T follicular helper cell (primary cell): Measurements from ENCODE around the gene EPS8.

Source experiments
- DNase-seq: peaks from one replicate; pipeline ENCODE4 v3.0.0-alpha.2; 2020; ENCODE audit warnings: low read depth

The EPS8 gene

DNA sequence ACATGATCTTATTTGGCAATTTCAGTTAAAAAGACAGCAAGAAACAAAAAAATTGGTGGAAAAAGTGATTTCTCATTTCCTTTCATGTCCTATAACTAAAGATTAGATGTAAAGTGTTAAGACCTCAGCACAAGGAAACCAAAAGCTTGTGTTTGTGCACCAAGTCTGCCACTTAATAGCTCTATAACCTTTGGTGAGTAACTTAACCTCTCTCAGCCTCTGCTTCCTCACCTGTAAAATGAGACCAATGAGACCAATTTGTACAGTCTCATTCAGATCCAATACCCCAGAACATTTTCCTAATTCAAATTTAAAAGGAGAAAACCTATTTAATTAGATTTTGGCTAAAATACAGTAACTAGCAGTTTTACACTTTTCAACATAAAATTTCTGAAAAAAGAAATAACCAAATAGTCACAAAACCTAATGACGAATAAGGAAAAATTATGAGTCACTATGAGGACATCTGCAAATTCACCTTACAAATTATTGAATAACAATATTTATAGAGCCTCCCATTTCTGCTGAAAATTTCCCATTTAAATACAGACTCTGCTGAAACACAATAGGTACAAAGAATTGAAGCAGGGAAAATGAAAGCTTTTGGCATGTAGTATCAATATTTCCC, 71.1 kb downstream of the EPS8 start:
- DNase-seq = no peak

DNA sequence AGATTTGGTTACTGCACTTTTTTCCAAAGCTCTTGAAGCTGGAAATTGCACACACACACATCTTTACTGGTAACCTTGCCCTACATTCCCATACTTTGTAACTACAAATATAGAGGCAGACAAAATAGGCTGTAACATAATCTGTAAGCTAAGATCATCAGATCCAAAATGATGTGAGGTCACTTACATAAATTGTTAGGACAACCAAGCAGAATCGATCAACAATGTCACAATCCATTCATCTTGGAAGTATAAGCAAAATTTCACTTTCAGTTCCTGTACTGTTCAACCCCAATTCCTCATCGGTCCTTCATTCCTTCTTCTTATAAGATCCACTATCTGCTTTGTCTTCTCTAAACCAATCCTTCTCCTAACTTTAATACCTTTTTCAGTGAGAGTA, 72.6 kb downstream of the EPS8 start:
- no peak for DNase-seq

DNA sequence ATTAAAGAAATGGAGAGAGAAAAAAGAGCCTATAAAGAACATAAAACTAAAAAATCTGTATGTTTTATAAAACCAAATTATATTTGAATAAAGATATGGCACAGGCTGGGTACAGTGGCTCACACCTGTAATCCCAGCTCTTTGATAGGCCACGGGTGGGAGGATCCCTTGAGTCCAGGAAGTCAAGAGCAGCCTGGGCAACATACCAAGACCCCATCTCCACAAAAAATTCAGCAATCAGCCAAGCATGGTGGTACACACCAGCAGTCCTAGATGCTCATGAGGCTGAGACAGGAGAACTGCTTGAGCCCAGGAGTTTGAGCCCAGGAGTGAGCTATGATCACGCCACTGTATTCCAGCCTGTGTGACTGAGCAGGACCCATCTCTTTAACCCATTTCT, 74.9 kb downstream of the EPS8 start:
- no peak for DNase-seq

DNA sequence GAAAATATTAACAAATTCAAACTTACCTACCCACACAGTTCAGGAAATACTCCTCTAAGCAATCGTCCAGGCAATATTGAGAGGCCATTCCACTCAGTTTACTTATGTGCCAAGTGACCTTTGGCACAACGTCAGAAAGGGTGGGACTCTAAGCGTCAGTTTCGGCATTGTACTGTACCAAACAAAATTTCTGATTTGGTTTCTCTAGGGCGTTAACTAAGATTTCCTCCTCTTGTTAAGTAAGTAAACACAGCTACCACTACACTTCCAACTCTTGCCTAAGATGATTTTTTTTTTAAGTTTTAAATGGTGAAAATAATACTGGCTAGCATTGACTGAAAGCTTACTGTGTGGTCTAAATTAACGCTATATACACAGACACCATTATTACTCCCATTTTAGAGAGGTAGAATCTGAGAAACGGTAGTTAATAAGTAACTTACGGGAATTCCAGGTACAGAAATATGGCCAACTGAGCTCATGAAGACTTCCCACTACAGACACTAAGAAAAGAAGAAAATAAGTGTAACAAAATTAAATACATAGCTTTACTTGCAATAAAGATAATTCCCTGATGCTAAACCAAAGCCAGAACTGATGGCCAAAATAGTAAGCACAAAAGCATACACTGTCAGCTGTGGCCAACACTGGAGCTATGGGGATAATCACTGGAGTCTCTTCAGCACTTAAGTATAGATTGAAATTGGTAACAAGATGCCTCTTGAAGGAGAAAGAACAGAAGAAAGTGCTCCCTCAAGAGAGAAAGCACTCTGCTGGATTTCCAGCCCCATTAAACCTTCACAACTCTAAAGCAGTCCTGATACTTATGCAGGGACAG, 76.1 kb downstream of the EPS8 start:
- no peak for DNase-seq

DNA sequence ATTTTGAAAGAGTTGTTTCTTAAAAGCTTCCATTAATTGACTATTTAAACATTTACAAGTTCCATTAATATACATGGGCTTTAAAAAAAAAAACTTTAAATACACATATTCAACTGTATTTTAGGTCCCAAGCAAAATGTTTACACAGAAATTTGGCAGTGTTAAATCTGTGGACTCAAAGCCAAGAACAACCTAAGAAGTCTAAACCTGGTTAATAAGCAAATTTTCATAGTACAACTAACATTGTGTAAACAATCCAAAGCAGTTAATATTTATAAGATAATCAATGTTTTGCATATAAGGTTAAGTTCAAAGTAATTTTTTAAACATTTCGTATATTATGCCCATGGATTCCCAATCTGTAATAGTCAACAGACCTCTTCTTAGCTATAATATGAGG, 77.0 kb downstream of the EPS8 start:
- no peak for DNase-seq

DNA sequence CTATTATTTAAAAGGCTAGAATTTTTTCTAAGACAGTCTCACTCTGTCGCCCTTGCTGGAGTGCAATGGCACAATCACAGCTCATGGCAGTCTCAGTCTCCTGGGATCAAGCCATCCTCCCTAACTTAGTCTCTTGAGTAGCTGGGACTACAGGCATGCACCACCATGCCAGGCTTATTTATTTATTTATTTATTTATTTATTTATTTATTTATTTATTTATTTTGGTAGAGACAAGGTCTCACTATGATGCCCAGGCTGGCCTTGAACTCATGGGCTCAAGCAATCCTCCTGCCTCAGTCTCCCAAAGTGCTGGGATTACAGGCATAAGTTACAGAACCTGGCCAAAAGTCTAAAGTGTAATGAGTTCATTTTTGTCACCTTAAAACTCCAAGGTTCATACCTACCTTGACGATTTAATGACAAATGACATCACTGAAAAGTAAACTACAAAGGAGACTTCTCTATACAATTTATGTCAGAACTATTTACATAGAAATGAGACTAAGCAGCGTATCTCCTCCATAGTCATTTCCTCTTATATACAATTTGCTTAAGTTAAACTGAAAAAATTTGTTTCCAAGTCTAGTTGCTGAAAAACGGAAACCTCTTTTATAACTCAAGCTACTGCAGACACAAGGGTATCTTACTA, 78.2 kb downstream of the EPS8 start:
- DNase-seq = no peak

DNA sequence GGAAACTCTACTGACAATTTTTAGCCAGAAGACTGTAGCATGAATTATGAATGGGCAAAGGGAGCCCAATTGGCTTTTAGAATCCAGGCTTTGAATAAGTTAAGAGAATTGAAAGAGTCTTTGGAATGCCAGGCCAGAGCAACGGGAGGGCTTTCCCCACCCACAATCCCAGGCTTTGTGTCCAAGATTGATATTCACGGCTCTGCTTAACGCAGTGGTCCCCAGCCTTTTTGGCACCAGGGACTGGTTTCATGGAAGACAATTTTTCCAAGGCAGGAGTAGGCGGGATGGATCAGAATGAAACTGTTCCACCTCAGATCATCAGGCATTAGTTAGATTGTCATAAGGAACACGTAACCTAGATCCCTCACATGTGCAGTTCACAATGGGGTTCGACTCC, 79.6 kb downstream of the EPS8 start:
- no peak for DNase-seq

DNA sequence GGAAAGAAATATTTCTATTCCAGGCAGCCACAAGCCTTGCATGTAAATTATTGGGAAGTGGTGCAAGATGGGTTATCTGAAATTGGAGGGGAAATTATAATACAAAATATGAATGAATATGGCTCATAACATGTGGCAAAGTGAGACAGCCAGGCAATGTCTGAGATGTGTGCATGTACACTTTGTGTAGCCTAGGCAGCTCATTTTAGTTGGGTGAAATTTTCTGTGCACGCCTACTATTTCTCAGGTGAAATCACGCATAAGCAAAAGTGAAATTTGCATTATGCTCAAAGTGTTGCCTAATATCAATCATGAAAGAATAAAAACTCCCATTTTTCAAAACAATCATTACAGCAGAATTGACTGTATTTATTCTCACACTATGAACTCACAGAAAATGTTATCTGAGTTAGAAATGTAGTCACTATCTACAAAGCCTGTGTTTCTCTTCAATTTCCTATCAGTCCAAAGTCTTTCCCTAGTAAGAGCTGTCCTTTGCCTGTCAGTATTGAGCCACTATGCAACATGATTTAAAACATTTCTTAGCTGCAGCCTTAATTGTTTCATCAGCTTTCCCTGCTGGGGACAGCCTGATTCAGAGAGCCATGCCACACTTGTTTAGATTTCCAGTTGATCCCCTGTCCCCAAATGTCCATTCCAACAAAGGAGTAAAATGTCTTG, 80.7 kb downstream of the EPS8 start:
- no peak for DNase-seq

DNA sequence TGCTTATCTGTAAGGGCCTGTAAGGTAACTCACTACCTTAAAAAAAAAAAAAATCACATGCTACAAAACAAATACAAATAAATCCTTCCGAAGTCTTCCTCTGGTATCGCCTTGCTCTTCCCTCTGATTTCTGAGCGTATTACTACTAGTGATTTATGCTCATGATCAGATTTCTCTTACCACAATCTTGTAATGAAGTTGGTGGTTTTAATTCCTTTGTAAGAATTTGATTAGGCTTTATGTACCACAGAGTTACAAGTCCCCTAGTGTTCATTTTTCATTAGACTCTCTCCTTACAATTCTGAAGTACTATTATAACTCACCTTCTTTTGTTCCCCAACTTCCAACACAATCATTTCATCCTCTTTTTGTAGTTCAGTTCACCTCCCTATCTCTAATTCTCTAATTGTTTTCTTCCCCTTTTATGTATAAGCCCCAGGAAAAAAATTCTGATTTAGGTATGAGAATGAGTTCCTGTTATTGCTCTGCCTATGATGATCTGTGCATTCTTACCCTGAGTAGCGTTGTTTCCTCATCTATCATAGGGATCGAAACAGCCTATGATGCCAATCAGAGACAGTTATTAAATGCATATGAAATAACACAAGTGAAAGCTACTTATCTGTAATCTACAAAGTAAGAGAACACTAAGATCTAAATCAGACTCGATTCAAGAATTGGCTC, 81.5 kb downstream of the EPS8 start:
- DNase-seq = no peak

DNA sequence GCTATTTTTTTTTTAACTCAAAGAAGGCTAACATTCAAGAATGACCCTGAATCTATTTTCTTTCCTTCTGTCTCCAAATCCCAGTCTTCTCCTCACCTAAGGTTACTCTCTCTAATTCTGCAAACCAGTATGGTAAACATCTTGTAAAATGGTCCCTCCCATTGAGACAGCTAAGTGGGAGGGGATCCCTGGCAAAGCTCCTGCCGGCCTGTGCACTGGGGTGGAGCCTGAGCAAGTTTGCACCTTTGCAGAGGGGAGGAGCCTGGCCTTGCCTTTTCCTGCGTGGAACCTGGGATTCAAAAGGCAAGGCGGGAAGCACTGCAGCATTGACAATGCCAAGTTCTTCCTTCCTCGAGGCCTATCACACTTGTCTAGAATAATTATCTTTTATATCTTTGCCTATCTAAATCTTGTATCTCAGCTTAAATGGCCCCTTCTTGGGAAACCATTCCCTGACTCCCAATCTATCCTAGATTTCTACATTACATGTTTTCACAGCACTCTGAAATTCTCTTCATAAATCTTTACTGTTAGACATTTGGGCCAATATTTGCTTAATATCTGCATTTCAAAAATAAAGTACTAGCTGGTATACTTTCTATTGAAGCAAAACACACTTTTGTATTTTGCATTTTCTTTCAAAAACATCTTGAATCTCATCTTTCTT, 83.0 kb downstream of the EPS8 start:
- no peak for DNase-seq

DNA sequence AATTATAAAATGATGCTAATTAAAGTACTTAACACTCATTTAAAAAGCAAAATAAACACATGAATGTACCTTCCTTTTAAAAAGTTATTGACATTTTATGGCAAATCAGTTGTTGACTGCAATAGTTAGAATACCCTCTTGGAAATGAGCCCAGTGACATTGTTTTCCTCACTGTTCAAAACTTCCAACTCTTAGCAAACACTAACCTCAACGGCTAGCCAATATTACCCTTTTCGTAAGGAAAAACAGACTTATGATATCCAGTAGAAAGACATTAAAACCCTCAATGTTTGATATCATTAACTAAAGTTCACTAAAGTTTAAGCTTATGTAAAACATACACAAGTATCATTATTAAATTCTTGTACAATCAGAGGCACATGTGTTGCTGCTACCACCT, 83.6 kb downstream of the EPS8 start:
- no peak for DNase-seq

DNA sequence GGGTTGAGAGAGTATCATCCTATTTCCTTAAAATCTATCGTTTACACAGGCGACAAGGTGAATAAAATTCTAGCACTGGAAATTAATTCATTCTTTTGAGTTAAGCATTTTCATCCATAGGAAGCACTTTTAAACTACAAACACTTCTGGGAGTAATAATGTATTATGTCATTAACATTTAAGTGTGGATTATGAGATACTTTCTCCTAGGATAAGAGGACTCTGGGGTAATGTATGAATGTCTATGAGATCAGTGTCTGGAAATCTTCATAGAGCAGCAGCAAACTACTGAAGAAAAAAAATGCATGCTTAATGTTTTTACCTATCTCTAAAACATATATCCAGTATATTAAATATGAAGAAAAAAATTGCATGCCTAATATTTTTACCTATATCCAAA, 86.9 kb downstream of the EPS8 start:
- DNase-seq = no peak

DNA sequence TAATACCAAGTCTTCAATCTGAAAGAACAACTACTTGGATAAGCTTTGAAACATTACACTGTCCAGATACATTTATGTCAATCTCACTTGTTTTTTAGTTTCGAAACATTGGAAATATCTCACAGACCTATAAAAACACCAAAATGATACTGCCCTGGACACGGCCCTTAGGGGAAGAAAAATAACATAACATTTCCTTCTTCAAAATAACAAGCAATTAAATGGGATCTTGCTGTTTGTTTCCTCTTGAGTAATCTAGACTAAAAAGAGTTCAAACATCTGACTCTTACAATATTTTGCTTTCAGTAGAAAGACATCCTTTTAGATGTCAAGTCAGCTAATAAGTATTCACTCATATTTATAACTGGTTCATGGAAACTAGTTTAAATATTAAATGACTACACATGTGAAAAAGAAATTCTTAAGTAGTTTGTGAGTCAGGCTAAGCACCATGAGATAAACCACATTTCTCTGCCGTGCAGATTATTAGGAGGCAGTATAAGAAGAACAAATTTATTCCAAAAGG, 87.5 kb downstream of the EPS8 start:
- no peak for DNase-seq

DNA sequence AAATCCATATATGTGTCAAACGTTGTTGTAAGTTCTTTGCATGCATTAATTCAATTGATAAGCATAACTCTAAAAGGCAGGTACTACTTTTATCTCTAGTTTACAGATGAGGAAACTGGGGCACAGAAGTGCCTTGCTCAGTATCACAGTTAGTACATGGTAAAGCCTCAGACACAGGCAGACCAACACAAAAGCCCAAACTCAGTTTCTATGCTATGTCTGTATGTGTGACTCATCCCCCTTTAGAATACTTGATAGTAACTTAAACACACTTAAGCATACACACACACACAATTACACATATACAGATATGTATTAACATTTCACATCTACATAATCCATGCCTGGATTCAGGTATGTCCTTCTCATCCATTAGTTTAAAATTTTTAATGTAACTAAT, 88.0 kb downstream of the EPS8 start:
- DNase-seq = no peak

DNA sequence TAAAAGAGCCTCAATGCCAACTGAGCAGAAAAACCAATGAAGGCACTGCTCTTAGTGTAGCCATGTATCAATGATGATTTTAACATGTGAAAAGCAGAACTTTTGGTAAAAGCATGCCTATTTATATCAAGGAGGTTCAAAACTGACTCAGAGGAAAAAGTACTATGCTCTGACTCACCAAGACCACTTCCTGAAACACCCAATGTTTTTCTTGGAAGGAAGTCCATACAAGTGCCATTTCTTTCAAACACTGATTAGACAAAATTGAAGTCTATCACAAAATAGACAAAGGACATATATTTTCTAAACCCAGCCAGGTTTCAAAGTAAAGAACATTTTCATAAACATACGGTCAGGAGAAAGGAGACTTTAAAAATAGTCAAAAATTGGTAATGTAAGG, 88.6 kb downstream of the EPS8 start:
- DNase-seq = no peak

DNA sequence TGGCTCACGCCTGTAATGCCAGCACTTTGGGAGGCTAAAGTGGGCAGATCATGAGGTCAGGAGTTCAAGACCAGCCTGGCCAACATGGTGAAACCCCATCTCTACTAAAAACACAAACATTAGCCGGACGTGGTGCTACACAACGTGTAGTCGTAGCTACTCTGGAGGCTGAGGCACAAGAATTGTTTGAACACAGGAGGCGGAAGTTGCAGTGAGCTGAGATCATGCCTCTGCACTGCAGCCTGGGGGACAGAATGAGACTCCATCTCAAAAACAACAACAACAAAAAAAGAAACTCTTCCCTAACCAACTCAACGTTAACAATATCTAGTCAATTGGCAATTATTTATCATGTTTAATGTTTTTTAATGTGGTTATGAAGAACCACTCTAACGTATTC, 89.3 kb downstream of the EPS8 start:
- no peak for DNase-seq

DNA sequence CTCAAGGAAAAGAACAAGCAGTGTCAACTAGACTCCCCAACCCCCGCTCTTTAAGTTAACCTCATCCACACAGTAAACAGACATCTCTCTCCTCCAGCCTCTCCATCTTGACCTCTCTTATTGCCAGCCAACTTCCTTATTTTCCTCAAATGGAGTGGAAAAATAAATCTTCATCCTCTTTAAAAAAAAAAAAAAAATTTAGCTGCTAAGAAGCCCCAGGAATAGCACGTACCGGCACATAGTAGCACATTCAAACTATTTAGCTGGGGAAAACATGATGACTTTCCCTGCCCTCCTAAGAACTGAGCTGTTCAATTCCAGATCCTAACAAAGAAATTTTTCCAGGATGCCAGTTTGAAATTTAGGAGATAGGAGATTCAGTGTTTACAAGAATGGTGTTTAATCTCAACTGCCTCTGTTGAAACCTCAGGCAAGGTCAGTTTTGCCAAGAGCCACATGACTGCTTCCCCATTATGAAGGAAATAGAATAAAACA, 90.8 kb downstream of the EPS8 start:
- DNase-seq = no peak

DNA sequence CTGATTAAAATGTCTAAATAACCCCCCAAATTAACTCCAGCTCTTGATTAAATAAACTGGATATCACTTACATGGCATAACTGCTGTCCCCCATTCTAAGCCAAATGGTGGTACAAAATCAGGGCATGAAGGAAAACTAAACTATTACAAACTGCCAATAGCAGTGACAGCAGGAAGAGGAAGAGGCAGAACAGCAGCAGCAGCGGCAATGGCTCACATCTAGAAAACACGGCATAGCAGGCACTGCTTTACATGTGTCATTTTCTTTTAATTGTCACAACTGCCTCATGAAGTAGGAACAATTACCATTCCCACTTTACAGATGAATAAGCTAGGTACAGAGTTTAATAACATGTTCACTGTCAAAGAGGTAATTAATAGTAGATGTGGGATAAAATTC, 92.0 kb downstream of the EPS8 start:
- no peak for DNase-seq

DNA sequence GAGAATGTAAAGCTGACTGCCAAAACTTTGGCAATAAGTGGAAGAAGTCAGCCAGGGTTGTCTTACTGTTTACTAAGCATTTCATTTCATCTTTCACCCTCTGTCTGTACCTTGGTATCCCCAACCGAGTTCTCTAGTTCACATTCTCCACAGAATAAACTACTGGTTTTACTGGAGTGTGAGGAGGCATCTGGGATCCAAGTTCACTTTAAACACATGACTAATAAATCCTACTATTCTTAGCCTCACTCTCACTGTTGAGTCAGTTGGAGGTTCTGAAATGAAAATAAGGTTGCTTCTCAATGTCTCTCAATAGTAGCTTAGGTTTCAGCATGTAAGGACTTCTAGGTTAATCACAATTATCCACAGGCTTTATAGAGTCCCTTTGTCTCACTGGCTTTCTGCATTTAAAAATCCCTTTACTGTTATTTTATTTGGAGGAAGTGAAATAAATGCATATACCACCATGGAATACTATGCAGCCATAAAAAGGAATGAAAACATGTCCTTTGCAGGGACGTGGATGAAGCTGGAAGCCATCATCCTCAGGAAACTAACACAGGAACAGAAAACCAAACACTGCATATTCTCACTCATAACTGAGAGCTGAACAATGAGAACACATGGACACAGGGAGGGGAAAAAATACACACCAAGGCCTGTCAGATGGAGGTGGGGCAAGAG, 95.8 kb downstream of the EPS8 start:
- no peak for DNase-seq

DNA sequence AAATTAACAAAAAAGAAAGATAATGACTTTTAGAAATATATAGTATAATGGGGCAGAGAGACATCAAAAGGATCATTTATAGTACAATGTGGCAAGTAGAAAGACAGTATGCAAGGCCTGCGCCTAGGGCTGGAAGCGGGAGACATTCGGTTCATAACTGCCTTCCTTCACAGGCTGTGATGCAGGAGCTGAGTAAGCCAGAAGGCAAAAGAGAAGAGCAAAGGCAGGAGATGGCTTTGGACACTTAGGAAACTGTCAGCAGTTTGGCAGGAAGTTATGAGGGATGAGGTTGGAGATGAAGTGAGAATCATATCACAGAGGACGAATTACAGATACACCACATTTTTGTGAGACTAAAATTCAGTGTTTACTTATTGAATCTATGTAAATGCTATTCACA, 97.8 kb downstream of the EPS8 start:
- DNase-seq = no peak

DNA sequence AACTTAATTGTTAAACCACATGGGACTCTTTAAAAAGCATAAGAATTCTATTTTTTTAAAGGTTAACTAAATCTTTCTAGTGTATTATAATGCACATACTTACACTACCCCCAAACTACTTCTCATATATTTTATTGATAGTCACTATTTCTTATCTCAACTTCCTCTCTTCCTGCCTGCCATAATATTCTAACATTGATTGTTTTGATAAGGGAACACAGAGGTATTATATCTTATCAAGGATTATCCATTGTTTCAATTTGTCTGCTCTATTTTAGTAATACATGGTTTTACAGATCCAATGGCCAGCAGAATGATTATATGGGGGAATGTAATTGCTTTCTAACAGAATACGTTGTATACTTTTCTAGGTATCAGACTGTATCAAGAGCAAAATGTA, 98.9 kb downstream of the EPS8 start:
- no peak for DNase-seq
